GM21717 (cell line): Measurements from ENCODE around the gene TMEM229B.

ENCODE experiments used
- ATAC-seq: cut with Tn5 transposase; IDR thresholded peaks from one replicate; pipeline ENCODE4 v1.9.1; 2021; ENCODE audit warnings: mild to moderate bottlenecking, moderate library complexity; ENCODE audit not compliant: unreplicated experiment

The TMEM229B gene

DNA sequence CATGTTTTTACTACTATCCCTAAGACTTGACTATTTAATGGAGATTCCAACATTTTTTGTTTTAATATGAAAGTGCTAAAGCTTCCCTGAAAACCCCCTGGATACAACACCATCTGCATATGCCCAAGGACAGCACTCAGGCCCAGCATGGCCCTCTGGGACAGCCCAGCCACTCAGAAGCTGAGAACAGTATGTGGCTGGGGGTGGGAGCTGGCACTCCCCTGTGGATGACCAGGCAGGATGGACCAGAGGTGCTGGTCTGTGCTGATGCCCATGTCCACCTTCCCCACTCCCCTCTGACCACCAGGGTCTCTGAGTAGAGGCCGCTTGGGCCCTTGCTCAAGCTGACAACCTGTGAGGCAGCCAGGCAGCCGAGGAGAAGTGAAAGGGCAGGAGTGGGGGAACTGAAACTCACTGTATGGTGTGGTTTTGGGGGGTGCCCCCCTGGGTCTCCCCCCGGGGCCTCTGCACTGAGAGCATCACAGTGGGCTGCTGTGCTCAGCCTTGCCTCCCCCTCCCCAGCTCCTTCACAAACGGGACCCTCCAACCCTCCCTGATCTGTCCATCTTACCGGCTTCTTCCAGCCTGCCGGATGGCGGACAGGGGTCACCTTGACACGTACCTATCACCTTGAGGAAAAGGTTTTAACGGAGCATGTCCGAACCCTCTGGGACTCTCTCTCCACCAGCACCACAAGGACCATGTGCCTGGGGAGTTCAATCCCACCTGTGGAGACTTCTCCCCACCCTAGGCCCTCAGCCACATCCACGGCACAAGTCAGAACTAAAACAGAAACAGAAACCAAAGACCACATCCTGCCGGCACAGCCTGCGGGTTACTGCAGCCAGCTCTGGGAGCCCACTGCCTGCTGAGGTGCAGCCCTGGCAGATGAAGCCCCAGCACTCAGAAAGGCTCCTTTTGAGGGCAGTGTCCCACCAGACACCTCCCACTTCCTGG lies at the start of gene TMEM229B:
TMEM229B (minus strand) TSS at position 785 of the 957 bp plus-strand sequence. CDS start 14,798 bp downstream, outside the sequence.
- peak; percentile 92 for ATAC-seq

DNA sequence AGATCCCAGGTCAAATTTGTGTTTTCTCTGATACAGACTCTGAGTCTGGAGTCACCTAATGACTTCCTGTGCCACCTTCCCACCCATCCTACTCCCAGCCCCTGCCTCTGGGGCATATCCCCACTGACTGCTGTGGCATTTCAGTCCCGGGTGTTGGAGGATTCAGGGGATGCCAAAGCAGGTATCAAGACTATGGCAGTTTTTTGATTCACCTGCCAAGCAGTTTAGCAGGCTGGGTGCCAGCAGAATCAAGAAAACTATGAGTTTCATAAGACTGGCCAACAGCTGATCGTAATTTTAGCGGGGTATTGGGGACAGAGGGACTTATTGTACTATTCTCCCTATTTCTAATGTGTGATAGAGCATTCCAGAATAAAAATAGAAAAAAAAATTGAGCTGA lies 49.2 kb upstream of the TMEM229B start:
- ATAC-seq: no peak

DNA sequence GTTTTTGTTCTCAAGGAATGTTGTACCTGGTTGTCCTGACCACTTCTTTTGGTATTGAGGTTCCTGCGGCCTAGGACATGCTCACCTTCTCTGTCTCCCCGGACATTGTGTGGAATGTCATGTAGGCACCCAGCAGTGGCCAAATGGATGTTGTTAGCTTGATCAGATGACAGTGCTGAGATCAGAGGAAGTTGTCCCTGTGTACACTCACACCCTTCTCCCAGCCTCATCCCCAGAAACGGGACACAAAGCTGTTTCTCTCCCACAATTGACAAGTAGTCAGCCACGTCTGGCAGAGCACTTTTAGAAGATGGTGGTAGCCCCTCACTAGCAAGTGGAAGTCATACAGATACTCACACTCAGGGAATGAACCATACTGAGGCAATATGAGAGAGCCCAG lies 47.6 kb upstream of the TMEM229B start:
- no peak for ATAC-seq

DNA sequence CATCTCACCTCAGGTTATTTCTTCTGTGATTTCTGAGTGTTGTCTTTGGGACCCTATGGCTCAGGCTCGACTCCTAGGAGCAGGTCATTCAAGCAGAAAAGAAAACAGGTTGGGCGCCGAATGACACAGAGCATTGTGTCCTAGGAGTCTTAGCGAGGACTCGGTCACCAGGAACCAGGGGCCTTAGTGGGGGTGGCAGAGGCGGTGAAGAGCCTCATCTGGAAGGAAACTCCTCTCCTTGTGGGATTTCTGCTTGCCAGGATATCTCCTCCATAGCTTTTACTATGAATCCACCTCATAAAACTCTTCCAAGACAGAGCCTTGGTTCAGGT lies 45.2 kb upstream of the TMEM229B start:
- no peak for ATAC-seq

DNA sequence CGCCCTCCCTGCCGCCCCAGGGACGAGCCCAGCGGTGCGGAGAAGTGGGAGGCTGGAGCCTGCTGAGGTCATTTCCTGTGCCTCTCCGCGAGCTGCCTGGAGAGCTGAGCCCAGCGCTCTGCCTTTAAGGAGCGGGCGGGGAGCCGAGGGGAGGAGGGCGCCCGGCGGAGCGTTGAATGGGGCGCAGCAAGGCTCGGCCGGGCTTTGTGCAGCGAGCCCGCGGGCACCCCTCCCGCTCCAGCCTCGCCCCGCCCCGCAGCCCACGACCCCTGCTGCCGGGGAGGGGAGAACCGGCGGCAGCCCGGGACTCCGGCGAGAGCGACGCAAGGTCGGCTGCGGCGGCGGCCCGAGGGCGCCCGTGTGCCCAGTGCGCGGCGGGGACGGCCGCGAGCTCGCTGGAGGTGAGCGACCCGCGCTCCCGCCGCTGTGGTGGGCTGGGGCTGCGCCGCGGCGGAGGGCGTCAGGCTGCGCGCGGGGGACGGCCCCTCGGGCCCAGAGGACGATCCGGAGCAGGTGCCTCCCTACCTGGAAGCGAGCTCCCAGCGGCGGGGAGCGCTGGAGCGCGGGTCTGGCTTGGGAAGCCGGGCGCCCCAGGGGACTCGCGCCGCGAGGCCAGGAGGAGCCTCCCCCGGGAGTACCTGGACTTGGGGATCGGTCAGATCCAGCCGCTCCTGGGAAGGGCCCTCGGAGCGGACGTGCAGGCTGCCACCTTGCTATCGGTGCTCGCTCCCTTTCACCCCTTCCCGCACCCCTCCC lies 44.7 kb upstream of the TMEM229B start, which contains the start of gene PLEKHH1:
PLEKHH1 (plus strand) TSS at position 293 of the 756 bp plus-strand sequence. CDS start 8,578 bp downstream, outside the sequence.
- peak; percentile 62 for ATAC-seq

DNA sequence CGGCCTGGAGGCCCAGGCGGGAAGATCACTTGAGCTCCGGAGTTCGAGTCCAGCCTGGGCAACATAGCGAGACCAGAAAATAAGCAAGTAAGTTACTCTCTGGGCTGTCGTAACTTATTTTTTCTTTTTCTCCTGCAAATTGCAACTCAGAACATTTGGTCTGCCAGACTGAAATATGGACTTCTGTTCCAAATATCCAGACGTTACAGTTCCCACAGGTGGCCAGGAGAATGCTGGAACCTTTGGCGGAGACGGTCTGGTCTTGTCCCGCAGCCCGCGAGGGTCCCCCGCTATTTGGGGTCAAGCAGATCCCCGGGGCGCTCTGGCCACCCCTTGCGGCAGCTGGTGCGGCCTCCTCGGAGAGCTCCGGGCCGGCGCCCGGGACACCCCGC lies 44.1 kb upstream of the TMEM229B start:
- no peak for ATAC-seq

DNA sequence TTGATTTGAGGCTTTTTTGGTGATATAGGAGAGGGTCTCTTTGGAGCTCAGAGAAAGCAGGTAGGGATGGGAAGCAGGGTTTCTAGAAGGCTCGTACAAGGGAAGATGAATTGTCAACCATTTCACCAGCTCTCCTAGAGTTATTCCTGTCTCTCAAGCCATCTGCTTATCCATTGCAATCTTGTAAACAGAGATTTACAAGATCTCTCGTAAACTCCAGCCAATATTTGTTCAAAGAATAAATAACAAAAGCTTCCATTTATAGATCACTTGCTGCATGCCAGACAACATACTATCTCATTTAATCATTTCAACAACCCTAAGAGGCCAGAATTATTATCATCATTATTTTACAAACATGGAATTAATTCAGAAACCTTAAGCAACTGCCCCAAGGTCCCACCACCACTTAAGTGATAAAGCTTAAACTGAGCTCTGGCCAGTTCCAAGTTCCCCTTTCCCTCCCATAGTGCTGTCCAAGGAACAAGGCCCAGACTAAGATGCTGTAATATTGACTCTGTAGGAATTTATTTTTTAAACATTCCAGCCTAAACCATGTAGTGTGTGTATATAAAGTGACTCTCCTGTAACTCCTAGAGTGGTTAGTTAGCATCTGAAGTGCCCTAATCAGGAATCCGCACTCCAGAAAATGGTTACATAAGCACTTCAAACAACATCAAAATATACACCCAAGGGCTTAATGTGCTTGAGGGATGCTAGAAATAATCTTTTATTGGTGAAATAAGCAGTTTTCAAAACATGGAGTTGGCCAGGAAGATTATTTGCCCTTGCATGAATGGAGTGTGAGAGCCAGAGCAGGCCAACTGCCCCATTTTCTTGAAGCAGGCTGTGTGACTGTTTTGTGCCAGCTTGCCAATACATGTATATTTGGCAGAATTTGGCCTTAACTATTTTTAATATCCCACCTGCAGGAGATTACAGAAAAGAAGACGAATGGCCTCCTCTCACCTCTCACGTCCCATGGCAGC lies 41.7 kb upstream of the TMEM229B start:
- ATAC-seq: no peak

DNA sequence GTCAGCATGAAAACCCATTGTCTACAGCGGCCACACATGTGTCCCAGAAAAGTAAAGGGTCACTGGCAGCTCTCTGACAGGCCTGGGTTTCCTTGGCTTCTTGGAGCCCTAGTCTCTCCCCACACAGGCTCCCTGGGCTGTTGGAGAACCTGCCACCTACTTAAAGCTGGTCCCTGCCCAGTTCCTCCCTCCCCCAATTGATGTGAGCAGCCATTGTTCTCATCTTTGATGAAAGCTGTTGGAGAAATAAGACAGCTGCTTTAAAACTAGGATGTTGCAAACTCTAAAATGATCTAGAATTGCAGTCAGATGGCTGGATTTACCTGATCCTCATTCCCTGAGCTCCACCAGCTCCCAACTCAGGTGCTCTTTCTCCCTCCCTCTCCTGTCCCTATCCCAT lies 39.8 kb upstream of the TMEM229B start:
- no peak for ATAC-seq

DNA sequence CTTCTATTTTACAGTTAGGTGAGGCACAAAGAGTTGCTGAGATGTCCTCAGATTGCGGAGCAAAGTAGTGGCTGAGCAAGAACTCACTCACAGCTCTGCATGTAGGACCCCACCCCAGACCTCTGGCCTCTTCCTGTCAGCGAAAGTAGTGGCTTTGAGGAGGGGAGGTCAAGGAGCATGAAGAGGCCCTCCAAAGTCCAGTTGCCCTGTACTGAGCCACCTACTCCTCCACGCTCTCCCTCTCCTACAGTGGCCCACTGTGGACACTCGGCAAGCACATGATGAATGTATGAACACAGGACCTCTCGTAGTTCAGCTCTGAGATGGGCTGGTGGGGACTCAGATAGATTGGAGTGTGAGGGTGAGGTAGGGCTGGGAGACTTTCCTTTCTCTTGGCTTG lies 39.2 kb upstream of the TMEM229B start:
- ATAC-seq: no peak

DNA sequence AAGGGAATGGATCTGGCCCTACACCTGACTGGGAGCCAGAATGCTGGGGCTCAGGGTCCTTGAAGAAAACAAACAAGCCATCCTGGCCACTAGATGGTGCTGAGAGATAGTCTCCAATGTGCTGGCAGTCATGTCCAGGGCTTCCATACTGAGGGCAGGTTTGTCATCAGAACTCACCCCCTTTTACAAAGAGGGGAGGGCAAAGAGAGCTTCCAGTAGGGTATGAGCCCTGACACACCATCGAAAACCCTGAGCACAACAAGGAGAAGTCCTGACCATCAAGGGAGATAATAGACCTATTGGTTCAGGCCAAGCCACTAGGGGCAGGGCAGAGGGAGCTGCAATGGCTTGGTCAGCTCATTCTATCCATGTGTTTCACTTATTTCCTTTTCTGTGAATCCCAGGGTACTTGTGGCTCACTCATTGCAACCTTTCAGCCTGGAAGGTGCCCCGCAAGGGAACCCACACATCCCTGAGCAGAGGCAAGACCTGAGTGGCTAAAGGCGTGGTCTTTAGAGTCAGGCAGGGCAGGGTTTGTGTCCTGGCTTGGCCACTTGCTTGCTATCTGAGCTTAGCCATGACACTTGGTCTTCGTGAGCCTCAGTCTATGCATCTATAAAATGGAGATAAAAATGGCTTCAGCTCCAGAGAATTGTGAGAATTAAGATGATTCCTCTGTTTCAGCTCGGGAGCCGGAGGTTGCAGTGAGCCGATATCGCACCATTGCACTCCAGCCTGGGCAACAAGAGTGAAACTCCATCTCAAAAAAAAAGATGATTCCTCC lies 38.3 kb upstream of the TMEM229B start:
- no peak for ATAC-seq

DNA sequence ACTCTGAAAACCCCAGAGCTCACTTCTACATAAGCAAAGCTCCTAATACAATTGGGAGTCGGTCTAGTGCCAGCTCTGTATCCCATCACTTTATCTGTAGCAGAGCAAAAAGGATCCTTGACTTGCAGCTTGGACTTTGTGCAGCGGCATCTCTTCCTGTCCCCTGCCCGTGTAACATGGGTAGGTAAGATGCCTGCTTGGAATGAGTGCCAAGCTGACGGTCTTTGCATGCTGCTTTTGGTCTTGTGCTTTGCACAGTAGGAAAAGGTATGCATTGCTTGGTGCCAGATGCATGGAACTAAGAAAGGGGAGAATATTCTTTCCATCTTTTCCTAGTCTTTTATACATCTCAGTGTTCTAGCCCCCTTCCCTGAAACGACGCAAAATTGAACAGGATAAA lies 37.7 kb upstream of the TMEM229B start:
- no peak for ATAC-seq

DNA sequence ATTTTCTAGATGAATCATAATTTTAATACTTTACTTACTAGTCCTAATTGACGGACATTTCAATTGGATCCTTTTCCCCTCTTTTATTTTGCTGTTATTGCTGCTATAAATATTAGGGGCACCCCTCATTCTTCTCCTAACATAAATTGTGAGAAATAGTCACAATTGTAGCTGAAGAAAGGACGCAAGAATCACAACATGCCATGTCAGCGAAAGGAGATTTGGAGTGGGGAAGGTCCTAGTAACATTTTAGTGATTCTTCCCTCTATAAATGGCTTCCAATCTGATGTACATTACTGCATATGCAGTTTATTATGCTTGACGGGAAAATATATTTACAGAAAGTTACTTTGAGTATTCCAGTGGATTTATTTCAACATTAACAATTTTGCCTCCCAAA lies 36.9 kb upstream of the TMEM229B start:
- ATAC-seq: no peak

DNA sequence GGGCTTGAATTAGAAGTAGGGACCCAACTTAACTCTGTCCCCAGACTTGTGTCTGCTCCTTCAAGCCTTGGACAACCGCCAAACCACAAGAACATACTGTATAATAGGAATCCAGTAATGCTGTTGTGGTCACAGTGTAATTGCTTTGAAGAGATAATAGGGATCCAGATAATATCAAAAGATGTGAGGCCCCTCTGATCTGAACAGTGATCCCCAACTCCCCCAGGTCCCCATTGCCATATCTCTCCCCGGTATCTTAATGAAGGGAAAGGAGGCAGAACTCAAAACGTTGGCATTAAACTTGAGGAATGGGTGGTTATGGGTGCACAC lies 36.1 kb upstream of the TMEM229B start:
- ATAC-seq: no peak

DNA sequence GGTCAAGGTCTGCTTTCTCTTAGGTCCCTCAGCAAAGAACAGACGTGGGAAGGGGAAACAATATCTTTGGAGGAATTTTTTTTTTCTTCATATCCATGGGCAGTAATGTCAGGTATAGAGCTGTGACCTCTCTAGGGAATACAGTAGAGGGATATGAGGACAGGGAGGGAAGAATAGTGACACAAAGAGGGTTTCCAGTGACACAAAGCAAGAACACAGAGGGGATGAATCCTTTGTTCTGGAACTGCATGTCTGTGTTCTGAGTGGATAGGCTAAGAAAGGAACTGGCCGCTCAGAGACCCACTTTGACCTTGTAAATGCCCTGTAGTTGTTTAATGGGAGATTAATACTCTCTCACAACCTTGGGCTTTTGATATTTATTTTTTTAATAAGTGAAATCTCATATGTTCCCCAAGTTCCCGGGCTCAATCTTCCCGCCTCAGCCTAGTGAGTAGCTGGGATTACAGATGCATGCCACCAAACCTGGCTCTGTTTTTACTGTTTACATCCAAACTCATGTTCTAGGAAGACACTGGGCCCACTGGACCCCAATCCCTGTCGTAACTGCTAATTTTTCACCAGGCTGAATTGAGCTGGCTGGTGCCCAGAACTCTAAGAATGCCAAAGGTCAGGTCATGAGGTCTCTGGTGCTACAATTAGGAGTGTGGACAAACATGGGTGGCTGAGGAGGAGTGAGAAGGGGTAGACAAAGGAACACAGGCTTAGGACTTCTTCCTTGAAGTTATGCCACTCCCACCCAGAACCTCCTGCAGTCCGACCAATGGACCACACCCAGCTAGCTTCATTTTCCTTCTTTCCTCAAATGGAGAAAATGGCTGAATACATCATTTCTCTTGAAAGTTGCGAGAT lies 35.5 kb upstream of the TMEM229B start:
- ATAC-seq: no peak

DNA sequence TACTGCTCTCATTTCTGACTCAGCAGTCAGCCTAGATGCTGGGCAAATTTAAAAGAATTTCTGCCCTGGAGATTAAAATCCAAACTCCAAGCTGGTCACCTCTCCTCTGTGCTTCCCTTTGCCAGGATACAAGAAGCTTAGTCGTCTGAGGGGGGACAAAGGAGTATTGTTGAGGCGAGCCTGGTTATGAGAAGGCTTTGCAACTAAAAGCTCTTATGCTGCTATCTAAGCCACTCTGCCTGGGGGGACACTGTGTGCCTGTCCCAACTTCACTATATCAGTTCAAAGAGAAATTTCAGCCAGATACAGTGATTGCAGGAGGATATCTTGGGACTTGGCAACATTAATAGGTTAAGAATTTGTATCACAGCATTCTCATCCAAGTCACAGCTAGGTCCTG lies 33.7 kb upstream of the TMEM229B start:
- no peak for ATAC-seq

DNA sequence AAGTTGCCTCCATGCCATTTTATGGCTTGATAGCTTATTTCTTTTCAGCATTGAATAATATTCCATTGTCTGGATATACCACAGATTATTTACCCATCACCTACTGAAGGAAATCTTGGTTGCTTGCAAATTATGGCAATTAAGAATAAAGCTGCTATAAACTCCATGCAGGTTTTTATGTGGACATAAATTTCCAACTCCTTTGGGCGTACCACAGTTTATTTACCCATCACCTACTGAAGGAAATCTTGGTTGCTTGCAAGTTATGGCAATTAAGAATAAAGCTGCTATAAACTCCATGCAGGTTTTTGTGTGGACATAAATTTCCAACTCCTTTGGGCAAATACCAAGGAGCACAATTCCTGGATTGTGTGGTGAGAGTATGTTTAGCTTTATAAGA lies 32.0 kb upstream of the TMEM229B start:
- ATAC-seq: no peak

DNA sequence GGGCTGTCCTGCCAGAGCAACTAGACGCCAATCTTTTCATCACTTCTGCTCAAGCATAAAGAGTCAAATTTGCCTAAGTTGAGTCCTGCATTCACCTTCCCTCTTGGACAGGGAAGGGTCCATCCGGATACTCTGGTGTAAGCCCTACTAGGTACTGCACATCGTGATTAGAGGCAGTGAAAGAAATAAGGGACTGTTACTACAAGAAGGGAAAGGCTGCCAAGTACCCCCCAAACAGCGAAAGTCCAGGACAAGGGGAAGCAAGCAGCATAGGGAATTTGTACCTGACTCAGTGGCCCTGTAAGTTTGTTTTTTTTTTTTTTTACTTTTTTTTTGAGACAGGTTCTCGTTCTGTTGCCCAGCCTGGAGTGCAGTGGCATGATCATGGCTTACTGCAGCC lies 30.9 kb upstream of the TMEM229B start:
- ATAC-seq: no peak

DNA sequence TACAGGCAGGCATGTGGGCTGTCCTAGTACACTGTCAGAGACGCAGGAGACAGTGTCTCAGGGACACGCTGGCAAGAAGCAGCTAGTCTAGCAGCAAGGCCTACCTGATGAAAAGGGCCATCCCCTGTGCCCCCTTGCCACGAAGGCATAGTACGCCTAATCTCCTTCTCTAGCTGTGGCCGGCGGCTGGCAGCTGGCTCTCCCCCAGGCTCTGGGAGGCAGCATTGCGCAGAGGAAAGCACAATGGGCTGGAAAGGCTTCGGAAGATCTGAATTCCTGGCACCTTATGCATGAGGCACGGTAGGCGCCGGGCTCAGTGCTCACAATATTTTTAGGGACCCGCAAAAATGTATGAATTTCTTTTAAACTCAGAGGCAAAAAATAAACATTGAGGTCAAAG lies 28.6 kb upstream of the TMEM229B start:
- ATAC-seq: no peak

DNA sequence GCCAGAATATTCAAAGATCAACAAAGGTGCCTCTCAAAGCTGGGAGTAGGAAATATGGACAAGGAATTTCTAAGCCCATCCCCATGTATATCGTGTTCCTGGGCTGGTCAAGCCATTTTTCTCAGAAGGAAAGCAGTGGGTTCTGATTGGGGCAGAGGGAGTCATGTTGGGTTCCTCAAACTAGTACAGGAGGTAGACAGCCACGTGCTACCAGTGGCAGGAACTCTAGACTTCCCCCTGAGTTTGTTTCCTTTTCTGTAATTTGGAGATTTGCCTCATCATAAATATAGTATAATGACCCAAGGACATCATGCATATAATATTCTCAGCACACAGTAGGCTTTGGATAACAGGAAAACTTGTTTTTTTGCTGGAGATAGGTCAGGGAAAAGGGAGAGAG lies 28.2 kb upstream of the TMEM229B start:
- ATAC-seq: no peak
